Memory B cell (primary cell): ENCODE results near the gene TGM6.
A peak's percentile ranks its signal among the peaks of the same experiment; 100 is the strongest.

ENCODE experiments used
- ATAC-seq: fragments of 150-1000 bp; cut with Tn5 transposase; 2 replicates; pipeline ENCODE4 v1.10.0; 2021; ENCODE audit warnings: low read depth, mild to moderate bottlenecking, moderate library complexity
- DNase-seq, 2 donors: peaks; one replicate each; pipeline ENCODE4 v3.0.0; 2022; ENCODE audit warnings: low spot score in 2 of 2
- H3K27ac Mint-ChIP-seq: one replicate; pipeline ENCODE4 v1.8.0; 2022; ENCODE audit warnings: mild to moderate bottlenecking, moderate library complexity, mixed read lengths
- H3K27me3 Mint-ChIP-seq: one replicate; pipeline ENCODE4 v1.8.0; 2022; ENCODE audit warnings: mixed read lengths
- H3K36me3 Mint-ChIP-seq: one replicate; pipeline ENCODE4 v1.8.0; 2022; ENCODE audit warnings: mild to moderate bottlenecking, mixed read lengths
- H3K4me1 Mint-ChIP-seq: one replicate; pipeline ENCODE4 v1.8.0; 2022; ENCODE audit warnings: mixed read lengths
- H3K4me3 Mint-ChIP-seq: one replicate; pipeline ENCODE4 v1.8.0; 2022; ENCODE audit warnings: mild to moderate bottlenecking, moderate library complexity, mixed read lengths
- H3K9me3 Mint-ChIP-seq: one replicate; pipeline ENCODE4 v1.8.0; 2022; ENCODE audit warnings: mixed read lengths

Gene TGM6

GRCh38 chr20:2421247-2421646 lies 40.5 kb downstream of the TGM6 start:
- Mint-ChIP-seq H3K27me3 (peaks cover 9% of the 10 kb centered on the region), H3K9me3 (peaks cover 2% of the 10 kb centered on the region), H3K36me3 (no peaks in the 10 kb centered on the region), H3K27ac (no peak overlapping the region), H3K4me1 (no peaks in the 10 kb centered on the region), H3K4me3 (no peak overlapping the region)
- DNase-seq (no peak), ATAC-seq (no peak)

GRCh38 chr20:2429051-2429450 lies 48.4 kb downstream of the TGM6 start:
- Mint-ChIP-seq H3K9me3 (peaks cover 2% of the 10 kb centered on the region), H3K27ac (no peak overlapping the region), H3K27me3 (peaks cover 10% of the 10 kb centered on the region), H3K4me1 (peaks cover 3% of the 10 kb centered on the region), H3K4me3 (no peak overlapping the region), H3K36me3 (no peaks in the 10 kb centered on the region)
- DNase-seq (no peak), ATAC-seq (no peak)

DNA sequence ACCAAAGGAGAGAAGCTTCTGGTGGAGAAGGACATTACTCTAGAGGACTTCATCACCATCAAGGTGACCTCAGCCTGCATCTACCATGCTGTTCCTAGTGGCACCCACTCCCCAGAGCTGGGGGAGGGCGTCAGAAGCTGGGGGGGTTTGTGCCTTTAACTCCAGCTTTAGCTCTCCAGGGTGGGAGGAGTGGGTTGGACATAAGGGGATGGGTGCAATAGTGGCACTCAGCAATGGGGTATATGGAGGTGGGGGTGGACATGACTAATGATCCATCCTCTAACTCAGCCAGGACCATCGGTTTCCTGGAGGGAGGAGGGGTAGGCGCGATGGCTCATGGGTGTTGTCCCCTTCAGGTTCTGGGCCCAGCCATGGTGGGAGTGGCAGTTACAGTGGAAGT lies 49.8 kb downstream of the TGM6 start:
- DNase-seq (no peak), ATAC-seq (no peak)
- no peak overlapping the region for H3K4me3 Mint-ChIP-seq
- no peaks in the 10 kb centered on the region for H3K36me3 Mint-ChIP-seq
- peaks cover 3% of the 10 kb centered on the region for H3K4me1 Mint-ChIP-seq
- H3K9me3 Mint-ChIP-seq = peaks cover 2% of the 10 kb centered on the region
- peaks cover 10% of the 10 kb centered on the region for H3K27me3 Mint-ChIP-seq
- H3K27ac Mint-ChIP-seq = no peak overlapping the region

GRCh38 chr20:2431185-2431584 lies 50.5 kb downstream of the TGM6 start:
- H3K27me3 Mint-ChIP-seq = peaks cover 11% of the 10 kb centered on the region
- peaks cover 2% of the 10 kb centered on the region for H3K9me3 Mint-ChIP-seq
- H3K27ac Mint-ChIP-seq = no peak overlapping the region
- no peak for ATAC-seq
- peaks cover 3% of the 10 kb centered on the region for H3K4me1 Mint-ChIP-seq
- no peak for DNase-seq
- no peaks in the 10 kb centered on the region for H3K36me3 Mint-ChIP-seq
- no peak overlapping the region for H3K4me3 Mint-ChIP-seq

DNA sequence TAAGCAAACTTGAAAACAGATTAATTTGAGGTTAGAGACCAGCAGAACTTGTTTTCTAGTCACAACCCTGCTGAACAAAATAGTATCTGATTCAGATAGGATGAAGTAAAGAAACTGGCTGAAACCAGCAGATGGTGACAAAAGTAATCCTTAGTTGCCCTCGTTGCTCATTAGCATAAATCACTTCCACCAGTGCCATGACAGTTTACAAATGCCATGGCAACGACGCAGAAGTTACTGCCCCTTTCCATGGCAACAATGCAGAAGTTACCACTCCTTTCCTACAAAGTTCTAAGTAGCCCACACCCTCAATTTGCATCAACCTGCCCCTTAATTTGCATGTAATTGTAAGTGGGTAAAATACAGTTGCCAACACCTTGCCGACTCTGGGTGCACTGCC lies 66.1 kb downstream of the TGM6 start:
- H3K4me1 Mint-ChIP-seq = no peaks in the 10 kb centered on the region
- ATAC-seq (peak; percentile 37), DNase-seq (no peak)
- H3K27me3 Mint-ChIP-seq = peaks cover 2% of the 10 kb centered on the region
- peaks cover 2% of the 10 kb centered on the region for H3K36me3 Mint-ChIP-seq
- no peaks in the 10 kb centered on the region for H3K9me3 Mint-ChIP-seq
- H3K4me3 Mint-ChIP-seq = no peak overlapping the region
- no peak overlapping the region for H3K27ac Mint-ChIP-seq

- DNase-seq = no peak
- no peaks in the 10 kb centered on the region for H3K9me3 Mint-ChIP-seq
- H3K27me3 Mint-ChIP-seq = peaks cover 2% of the 10 kb centered on the region
- H3K36me3 Mint-ChIP-seq = peaks cover 2% of the 10 kb centered on the region
- no peak overlapping the region for H3K4me3 Mint-ChIP-seq
- H3K4me1 Mint-ChIP-seq = no peaks in the 10 kb centered on the region
- no peak overlapping the region for H3K27ac Mint-ChIP-seq
- no peak for ATAC-seq
Observed at GRCh38 chr20:2449386-2449785, 68.7 kb downstream of the TGM6 start.

DNA sequence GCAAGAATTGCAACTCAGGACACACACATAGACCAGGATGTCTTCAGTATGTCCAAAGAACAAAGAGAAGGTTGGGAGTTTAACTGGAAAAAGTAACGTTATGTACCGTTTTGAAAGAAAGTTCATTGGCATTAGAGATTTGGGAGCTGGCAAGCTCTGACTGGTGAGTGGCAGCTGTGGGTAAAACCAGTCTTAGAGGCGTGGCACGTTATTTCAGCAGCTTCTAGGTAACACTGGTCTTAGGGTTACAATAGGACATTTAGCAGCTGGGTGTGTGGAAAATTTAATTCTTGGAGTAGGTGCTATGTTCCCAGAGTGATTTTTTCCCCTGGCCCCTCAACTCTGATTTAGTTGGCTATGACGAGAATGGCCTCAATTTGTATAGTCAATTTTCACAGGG lies 70.7 kb downstream of the TGM6 start:
- no peaks in the 10 kb centered on the region for H3K9me3 Mint-ChIP-seq
- ATAC-seq (no peak), DNase-seq (no peak)
- H3K27me3 Mint-ChIP-seq = no peaks in the 10 kb centered on the region
- H3K27ac Mint-ChIP-seq = no peak overlapping the region
- H3K4me3 Mint-ChIP-seq = no peak overlapping the region
- no peaks in the 10 kb centered on the region for H3K36me3 Mint-ChIP-seq
- H3K4me1 Mint-ChIP-seq = no peaks in the 10 kb centered on the region

DNA sequence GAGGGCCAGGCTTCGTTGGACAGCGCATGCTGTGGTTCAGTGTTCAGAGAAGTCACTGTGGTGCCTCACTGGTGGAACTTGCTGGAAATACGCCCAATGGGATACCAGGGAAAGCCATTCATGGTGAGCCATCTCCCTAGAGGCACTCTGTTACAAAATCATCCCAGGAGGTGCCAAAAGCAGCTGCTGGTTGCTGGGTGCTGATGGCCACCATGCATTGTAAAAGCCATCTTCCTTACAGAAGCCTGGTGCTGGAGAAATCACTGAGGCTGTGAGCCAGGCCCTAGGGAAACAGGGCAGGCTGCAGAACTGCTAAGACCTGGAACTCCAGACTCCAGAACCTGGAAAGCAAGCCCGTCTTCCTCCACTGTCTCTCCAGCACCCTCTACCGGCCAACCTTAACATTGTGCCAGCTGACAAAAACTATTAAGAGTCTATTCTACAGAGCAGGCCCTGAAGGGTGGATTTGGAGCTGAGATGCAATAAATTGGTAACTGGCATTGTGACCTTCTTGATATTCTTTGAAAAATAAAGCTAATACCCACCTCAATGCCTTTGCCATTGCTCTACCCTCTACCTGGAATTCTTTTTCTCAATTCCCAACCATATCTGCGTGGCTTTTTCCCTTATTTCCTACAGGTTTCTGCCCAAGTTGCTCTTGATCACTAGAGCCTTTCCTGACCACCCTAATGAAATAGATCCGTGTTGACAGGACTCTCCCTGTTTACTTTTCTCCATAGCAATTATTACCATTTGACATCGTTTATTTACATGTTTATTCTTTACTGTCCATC lies 71.4 kb downstream of the TGM6 start:
- peak; percentile 42 for ATAC-seq

DNA sequence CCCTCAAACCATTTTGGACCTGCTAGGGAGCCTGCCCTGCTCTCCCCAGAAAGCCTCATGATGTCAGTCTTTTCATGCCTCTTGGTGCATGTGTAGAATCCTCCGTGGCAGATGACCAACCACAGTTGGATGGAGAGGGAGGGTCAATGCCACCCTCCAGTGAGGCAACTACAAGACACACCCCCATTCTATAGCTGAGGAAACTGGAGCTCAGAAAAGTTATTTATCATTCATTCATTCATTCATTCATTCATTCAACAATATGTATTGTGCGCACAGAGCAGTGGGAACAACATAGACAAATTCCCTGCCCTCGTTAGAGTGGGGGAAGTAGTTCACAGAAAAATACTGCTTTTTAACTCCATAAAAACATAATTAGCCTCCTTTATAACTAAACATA lies 73.1 kb downstream of the TGM6 start:
- DNase-seq (no peak), ATAC-seq (no peak)
- no peak overlapping the region for H3K27ac Mint-ChIP-seq
- no peaks in the 10 kb centered on the region for H3K9me3 Mint-ChIP-seq
- no peaks in the 10 kb centered on the region for H3K27me3 Mint-ChIP-seq
- no peak overlapping the region for H3K4me3 Mint-ChIP-seq
- H3K4me1 Mint-ChIP-seq = no peaks in the 10 kb centered on the region
- H3K36me3 Mint-ChIP-seq = peaks cover 2% of the 10 kb centered on the region

More for the DNA sequence above, 71.4 kb downstream of the TGM6 start:
- peak; percentile 58 to 63 for DNase-seq
- Mint-ChIP-seq H3K9me3 (no peaks in the 10 kb centered on the region), H3K36me3 (no peaks in the 10 kb centered on the region), H3K27me3 (no peaks in the 10 kb centered on the region), H3K4me1 (no peaks in the 10 kb centered on the region), H3K27ac (no peak overlapping the region), H3K4me3 (no peak overlapping the region)

GRCh38 chr20:2455771-2456497 lies 75.2 kb downstream of the TGM6 start:
- ATAC-seq = no peak
- Mint-ChIP-seq H3K27ac (no peak overlapping the region), H3K36me3 (peaks cover 14% of the 10 kb centered on the region), H3K27me3 (no peaks in the 10 kb centered on the region), H3K4me1 (no peaks in the 10 kb centered on the region), H3K4me3 (no peak overlapping the region), H3K9me3 (no peaks in the 10 kb centered on the region)
- no peak for DNase-seq

DNA sequence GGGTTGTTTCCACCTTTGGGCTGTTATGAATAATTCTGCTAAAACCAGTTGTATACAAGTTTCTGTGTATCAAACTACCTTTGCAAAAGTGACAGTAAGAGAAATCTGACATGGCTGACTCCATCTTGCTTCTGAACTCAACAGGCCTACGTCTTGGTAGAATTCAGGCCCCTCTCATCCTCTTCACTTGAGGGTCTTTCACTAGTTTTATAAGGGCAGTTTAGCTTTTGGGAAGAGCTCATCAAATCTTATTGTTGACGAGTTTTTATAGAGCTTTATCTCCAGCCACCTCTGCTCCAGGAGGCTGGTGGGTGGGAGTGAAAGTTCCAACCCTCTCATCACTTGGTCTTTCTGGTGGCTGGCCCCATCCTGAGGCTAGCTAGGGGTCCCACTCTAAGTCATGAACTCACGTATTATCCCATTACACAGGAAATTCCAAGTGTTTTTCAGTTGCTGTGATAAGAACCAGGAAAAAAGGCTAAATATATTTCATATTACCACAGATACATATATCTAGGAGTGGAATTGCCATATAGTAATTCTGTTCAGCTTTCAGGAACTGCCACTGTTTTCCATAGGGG lies 78.3 kb downstream of the TGM6 start:
- Mint-ChIP-seq H3K4me1 (no peaks in the 10 kb centered on the region), H3K9me3 (no peaks in the 10 kb centered on the region), H3K4me3 (no peak overlapping the region), H3K36me3 (peaks cover 34% of the 10 kb centered on the region), H3K27me3 (no peaks in the 10 kb centered on the region), H3K27ac (no peak overlapping the region)
- DNase-seq (no peak), ATAC-seq (no peak)

- DNase-seq = no peak
- Mint-ChIP-seq H3K9me3 (no peaks in the 10 kb centered on the region), H3K27ac (peak overlapping the region; percentile 62), H3K4me3 (no peak overlapping the region), H3K27me3 (no peaks in the 10 kb centered on the region), H3K4me1 (no peaks in the 10 kb centered on the region), H3K36me3 (peaks cover 37% of the 10 kb centered on the region)
- ATAC-seq = no peak
Observed at GRCh38 chr20:2459981-2460751, 79.5 kb downstream of the TGM6 start.

GRCh38 chr20:2460752-2461424 lies 80.2 kb downstream of the TGM6 start:
- DNase-seq (no peak), ATAC-seq (no peak)
- peak overlapping the region; percentile 62 for H3K27ac Mint-ChIP-seq
- H3K27me3 Mint-ChIP-seq = no peaks in the 10 kb centered on the region
- peaks cover 4% of the 10 kb centered on the region for H3K4me1 Mint-ChIP-seq
- H3K9me3 Mint-ChIP-seq = no peaks in the 10 kb centered on the region
- H3K4me3 Mint-ChIP-seq = no peak overlapping the region
- H3K36me3 Mint-ChIP-seq = peaks cover 43% of the 10 kb centered on the region
